SK-N-MC (cell line): ENCODE results near the gene BRINP1.

ENCODE experiments used
- EZH2 ChIP-seq: fragments of 200-600 bp; sonication (generic); IDR thresholded peaks from one replicate; pipeline ENCODE4 v1.6.1; 2017; ENCODE audit warnings: antibody characterized with exemption
- FOXP2 ChIP-seq: optimal IDR thresholded peaks from 2 replicates; pipeline ENCODE3; 2011; ENCODE audit warnings: mild to moderate bottlenecking, moderate library complexity; ENCODE audit not compliant: insufficient read depth; ENCODE audit errors: extremely low read length, control extremely low read depth
- POLR2AphosphoS5 ChIP-seq: IDR thresholded peaks from 2 replicates; pipeline ENCODE4 v1.6.1; 2012; ENCODE audit warnings: mild to moderate bottlenecking, low read depth, low read length, borderline replicate concordance

DNA sequence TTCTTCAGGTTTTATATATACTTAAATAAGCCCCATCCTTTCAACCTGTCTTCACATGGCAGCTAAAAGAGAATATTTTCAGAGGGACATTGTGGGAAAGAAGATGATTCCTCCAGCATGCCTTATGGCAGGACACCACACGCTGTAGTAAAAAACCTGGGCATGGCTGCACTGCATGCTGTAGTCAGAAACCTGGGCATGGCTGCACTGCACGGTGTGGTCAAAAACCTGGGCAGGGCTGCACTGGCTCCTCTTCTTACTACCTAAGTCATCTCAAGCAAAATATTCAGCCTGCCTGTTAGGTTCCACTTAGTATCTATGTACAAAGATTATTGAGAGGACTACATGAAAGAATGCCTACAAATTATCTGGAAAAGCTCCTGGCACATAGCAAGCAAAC, 153.6 kb downstream of the BRINP1 start:
- TF ChIP-seq EZH2 (no peak), POLR2AphosphoS5 (no peak), FOXP2 (no peak)
